NCI-H748 (cell line): Measurements from ENCODE around the gene FAM241B.
A peak's percentile ranks its signal among the peaks of the same experiment; 100 is the strongest.

Source experiments
- DNase-seq: peaks from one replicate; lab custom pipeline; 2025; ENCODE audit not compliant: unreplicated experiment; lab: John Stamatoyannopoulos, UW

Gene FAM241B

DNA sequence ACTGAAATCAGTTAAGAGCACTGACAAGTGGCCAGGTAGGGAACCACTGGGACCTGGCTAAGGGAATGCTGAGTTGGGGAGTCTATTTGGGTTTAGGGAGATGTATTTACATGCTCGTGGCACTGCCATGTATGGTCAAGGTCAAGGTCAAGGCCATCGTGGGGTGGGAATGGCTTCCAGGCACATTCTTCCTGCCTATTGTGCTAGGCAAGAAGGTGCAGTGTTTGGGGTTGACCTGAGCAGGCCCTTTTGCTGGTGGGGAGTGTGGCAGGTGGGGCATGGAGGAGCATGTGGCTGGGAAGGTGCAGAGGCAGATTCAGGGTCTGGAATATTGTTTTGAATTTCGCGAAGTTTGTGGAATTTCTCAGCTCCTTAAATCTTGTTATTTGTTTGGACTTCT is 17.8 kb downstream of the FAM241B start:
- no peak for DNase-seq

DNA sequence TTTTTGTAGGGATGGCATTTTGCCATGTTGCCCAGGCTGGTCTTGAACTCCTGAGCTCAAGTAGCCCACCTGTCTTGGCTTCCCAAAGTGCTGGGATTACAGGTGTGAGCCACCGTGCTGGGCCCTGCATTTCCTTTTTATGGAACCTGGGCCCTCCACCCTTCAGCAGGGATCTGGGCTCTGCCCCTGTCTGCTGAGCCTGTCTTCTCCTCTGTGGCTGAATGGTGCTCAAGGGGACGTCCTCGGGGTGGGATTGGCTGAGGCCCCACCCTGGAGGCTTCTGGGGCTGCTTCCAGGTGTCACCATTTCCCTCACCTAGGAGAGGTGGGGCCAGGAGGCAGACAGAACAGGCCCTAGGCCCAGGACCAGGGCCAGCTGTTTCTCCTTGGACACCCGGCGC is 18.4 kb downstream of the FAM241B start:
- no peak for DNase-seq

DNA sequence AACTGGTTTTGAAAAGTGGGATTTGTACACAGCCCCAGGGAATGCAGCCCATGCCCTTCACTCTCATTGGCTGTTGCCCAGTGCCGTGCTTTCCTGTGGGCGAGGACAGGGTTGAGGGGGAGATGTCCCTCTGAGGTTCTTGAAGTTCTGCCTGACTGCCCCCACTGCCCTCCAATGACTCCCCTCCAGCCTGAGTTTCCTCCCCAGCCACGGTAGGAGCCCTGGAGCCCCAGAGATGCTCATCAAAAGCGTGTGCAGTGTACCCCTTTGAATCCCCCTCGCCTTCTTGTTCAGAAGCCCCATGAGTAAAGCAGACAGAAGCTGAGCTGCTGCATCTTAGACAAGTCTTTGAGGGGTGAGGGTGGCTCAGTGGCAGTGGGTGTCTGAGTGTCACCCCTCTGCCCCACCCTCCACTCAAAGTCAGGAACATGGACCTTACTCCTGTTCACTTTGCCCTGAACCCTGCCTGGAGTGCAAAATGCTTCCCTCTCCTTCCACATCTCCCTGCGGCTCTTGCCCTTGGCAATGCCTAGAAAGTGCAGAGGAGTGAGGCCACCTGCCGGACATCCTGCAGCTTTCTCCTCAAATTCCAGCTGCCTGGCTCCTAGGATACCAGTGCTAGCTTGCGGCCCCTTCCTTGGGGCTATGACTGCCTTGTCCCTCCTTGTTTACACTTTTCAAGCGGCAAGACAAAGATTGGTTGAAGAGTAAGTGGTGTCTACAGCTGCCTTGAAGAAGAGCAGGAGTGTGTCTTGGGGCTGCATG is 19.9 kb downstream of the FAM241B start:
- DNase-seq, result no peak

DNA sequence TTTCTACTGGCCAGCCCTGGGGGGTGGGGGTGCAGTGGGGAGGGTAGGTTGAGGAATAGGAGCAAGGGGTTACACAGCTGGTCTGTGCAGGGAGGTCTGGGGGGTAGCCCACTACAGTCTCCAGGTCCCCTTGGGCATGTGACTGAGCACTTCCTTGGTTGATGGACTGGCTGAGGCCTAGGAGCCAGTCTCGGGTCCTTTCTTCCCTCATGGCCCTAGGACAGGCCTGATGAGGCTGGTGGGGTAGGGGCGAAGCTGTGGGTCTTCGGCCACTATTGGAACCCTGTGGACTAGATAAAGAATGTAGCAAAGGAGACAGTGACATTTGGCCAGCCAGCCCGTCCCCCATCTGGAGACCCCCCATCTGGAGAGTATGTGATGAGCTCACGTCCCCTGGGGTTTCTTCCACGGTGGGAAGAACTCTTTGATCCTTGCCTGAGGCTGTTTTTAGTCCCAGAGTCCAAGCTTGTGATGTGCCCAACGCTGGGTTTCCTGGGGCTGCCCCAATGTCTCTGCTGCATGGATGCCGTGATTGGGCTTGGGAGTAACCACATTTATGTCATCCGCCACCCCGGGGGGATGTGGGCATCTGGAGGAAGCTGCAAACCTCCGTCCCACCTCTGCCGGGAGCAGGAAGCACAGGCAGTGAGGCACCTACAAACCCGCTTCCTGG is 20.7 kb downstream of the FAM241B start:
- DNase-seq, result no peak

DNA sequence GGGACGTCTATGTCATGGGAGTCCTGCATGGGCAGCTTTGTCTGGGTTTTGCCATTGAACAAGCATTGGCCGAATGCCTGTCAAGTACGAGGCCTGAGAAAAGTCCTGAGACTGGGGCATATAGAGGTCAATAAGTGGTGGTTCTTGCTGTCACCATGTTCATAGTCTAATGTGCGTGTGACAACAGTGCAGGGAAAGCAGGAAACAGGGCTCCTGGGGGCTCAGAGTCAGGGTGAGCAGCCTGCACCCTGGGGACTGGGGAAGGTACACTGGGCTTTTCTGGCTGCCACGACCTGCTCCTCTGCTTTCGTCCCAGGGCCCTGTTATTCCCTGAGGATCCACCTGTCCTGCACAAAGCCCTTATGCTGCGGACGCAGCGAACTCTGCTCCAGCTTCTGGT is 21.3 kb downstream of the FAM241B start:
- DNase-seq, result no peak

DNA sequence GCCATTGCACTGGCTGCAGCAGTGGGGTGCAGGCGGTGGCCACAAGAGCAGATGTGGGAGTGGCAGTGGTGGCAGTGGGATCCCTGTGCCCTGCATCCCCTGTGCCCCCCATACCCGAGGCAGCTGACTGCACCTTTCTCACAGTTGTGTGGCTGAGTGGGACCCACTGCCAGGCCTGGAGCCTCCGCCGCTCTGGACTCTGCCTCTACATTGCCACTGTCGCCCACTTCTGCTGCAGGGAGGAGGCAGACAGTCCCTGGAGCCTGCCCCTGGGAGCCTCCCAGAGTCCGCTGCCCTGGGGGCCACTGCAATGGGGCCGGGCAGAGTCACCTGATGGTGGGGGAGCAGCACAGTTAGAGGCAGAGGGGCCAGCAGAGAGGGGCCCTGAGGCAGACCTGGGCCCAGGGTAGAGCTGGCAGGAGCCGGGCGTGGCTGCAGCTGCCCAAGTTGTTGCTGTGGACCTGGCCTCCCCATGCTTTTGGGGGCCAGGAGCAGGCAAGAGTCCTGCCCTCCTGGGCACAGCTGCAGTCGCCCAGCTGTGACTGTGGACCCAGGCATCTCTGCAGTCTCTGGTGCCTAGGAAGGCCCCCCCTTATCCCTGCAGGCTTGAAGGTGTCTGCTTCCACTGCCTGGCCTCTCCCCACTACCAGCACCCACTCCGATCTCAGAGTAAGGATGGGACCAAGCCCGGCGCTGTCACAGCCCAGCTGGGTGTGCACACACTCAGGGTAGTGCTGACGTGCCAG is 22.2 kb downstream of the FAM241B start:
- DNase-seq, result no peak

DNA sequence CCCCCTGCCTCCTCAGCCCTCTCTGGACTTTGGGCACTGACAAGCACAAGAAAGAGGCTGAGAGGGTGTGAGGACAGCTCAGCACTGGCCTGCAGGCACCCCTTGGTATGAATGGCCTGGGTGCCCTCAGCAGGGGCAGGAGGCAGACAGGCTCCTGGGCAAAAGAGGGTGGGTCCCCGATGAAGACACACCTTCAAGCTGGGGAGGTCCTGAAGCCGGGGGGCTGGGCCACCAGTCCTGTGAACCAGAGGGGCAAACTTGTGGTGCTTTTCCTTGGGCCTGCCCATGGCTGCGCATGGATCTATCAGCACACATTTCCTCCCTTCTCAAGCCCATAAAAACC is 22.8 kb downstream of the FAM241B start:
- no peak for DNase-seq

DNA sequence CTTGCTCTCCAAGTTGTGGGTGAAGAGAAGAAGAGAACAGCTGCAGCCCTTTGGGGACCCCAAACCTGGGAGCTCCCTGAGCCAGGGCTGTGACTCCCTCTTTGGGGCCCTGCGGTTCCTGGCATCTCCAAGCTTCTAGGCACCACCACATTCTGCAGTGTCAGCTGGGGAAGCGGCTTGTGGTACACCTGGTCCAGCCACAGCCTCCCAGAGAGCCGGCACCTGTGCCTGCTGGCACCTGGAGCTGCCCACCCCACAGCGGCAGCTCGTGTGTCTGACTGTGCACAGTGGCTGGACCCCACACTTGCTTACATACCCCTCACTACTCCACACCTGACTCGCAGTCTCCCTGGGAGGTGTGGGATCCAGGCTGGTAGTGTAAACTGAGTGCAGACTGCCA is 23.5 kb downstream of the FAM241B start:
- no peak for DNase-seq

DNA sequence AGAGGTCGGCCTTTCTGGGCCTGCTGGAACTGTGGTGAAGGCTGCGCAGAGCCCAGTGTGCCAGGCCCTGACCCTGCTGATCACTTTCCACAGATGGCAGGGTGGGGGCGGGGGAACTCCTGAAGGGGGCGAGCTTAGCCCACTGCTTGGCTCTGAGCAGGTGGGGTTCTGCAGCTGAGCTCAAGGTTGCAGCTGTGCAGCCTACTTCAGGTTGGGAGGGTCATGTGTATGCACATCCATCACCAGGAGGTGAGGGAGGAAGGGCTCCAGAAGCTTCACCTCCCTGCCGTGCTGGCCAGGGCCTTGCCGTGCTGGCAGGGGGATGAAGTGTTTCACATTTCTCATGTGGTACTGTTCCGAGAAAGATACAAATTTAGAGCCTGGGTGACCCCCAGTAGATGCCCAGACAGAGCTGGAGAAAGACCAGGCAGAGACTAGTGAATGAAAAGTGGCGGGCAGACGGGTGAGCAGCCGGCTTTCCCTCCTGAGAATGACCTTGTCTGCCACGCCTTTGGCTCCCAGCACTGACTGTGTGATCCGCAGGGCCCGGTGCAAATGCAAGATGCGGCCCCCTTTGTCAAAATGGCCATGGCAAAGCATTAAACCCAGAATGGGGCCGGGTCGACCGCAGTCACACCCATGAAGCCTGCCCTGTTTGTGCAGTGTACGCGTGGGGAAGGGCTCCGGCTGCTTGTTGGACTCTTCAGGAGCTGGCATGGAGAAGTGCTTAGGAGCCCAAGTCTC is 25.2 kb downstream of the FAM241B start:
- no peak for DNase-seq

DNA sequence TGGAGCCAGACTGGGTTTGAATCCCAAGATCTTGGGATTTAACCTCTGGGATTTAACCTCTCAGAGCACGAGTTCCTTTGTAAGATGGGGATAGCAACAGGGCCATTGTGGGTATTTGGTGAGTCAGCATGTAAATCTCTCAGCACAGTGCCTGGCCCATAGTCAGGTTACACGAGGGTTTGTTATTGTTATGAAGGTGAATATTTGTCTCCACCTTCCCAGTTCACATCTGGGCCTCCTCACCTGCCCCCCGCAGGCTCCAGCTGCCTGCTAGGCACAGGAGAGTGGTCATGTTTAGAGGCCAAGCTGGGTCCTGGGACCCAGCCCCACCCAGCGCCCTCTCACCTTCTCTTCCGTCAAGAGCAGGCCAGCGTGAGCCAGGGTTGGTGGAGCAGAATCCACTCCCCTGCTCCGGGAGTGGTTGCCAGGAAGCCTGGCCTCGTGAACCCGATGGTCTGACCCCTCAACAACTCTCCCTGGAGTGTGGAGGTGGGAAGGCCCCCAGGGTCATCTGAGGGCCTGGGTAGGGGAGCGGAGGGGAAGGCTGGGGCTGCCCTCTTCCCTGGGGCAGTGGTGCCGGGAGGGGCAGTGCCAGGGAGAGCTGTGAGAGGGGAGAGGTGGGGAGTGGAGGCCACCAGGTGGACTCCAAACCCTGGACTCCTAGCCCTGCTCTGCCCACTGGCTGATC is 26.0 kb downstream of the FAM241B start:
- no peak for DNase-seq

DNA sequence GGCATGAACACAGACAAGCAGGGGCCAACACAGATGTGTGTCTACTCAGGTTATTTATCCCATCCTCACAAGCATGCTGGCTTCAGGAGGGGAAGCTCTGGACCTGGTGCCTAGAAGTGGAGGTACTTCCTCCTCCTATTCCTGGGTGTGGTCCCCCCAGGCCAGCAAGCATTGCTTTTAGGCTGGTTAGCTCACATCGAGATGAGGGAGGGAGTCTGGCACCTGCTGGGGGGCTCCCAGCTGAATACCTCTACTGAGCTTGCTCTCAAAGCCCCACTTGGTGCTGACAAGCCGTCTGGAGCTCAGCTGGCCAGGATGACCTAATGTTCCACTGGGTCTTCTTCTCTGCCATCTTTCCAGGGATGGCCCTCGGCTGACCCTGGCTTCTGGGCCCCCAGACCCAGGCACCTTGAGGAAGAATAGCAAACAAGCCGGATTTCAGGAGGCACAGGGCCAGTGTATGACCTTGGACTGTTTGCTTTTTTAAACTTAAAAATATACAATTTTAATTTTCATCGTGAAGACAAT is 26.8 kb downstream of the FAM241B start:
- DNase-seq, result no peak

DNA sequence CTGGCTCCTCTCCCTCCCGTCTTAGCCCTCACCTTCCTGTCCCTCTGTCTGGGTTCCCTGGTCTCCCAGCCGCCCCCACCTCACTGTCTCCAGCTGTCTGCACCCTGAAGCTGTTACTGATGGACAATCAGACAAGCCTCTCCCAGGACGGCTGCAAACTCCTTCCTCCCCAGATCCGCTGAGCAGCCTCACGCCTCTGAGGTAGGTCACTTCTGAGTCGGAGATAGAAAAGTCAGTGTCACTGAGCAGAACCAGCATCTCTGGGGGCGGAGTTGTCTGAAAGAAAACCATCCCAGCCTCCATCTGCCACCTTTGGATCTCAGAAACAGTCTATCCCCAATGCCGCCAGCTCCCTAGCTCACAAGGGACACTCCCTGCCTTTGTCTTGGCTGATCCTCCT is 27.4 kb downstream of the FAM241B start:
- DNase-seq, result no peak

DNA sequence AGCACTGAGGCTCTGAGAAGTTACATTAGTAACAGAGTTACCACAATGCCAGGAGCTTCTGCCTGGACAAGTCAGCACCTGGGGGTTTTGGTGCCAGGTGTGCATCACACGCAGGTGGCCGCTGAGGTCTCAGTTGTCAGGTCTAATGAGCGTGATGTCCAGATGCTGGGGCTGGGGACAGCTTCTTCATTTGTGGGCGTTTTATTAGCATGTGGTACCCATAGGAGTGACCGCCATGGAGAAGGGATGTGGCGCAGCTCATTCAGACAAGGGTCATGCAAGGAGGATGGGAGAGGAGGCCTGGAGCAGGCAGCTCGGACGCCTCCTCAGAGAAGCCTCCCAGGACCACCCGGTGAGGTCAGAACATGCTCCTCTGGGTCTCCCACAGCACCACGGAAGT is 27.8 kb downstream of the FAM241B start:
- no peak for DNase-seq

DNA sequence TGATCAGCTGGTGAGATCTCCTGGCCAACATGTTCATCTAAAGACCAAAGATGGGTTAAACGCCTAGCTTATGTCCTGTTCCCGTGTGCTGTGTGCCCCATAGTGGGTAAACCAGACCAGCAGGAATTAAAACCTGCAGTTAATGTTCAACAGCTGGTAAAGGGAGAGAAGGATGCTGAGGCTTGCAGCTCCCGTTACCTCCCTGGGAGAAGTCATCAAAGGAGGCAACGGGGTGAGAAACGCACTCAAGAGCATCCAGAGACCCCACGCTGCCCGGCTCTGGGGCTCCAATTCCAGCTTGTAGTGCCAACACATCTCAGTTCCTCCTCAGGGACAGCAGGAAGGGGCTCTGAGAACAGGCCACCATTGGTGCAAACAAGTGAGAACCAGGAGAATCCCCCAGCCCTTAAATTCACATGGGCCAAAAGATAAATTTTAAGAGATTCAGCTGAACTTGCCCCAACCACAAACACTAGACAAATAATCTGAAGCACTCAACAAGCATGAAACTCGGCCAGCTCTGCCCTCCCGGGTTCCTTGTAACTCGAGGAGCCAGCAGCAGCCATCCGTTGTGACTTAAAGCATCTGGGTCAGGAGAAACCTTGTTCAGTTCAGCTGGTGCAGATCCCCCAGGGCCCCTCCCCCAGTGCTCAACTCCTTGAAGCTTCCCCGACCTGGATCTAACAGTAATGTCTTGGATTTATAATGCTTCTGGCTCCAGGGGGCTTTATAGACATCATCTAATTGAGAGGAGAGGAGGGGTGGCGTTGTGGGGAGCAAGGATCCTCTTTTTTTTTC is 29.4 kb downstream of the FAM241B start:
- DNase-seq, result no peak

DNA sequence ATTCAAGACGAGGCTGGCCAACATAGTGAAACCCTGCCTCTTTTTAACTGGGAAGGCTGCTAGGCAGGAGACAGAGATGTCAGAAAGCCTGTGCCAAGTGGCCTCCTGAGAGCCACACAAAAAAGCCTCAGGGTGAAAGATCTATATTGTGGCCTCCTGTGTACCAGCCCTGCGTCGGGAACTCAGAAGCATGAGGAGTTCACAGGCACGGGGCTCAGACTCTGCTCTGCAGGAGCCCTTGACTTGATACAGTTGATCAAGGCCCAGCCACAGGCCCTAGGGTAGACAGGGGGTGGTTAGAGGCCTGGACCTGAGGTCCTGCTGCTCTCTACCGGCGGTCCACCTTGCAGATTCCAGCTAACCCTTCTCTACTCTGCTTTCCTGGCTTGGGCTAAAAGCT is 30.2 kb downstream of the FAM241B start:
- no peak for DNase-seq

DNA sequence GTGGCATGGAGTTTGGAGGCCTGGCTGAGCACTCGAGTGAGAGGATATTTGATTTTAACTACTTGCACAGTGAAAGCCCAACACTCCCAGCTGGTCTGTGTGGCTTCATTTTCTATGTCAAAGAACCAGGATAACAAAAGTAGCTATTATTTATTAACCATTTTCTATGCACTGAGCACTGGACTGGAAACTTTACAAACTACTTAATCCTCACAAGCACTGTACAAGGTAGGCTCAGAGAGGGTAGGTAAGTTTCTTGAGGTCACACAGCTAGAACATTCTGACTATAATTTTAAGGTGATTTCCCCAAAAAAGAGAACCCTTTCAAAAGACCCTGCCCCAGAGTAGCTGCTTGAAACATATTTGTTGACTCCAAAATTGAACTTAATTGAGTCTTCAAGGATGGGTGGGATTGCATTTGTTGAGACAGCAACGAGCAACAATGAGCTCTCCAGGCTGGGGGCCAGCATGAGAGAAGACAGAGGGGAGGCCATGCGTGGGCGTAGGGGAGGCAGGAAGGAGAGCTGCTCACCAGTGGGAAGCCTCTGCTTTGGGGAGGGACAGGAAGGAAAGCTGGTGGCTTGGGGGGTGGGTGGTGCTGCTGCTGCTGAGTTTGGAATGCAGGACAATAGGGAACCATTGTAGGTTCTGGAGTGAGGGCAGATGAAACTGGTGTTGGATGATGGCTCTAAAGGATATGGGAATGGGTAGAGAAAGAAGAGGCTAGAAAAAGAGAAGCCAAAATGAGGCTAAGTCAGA is 31.5 kb downstream of the FAM241B start:
- DNase-seq, result no peak

DNA sequence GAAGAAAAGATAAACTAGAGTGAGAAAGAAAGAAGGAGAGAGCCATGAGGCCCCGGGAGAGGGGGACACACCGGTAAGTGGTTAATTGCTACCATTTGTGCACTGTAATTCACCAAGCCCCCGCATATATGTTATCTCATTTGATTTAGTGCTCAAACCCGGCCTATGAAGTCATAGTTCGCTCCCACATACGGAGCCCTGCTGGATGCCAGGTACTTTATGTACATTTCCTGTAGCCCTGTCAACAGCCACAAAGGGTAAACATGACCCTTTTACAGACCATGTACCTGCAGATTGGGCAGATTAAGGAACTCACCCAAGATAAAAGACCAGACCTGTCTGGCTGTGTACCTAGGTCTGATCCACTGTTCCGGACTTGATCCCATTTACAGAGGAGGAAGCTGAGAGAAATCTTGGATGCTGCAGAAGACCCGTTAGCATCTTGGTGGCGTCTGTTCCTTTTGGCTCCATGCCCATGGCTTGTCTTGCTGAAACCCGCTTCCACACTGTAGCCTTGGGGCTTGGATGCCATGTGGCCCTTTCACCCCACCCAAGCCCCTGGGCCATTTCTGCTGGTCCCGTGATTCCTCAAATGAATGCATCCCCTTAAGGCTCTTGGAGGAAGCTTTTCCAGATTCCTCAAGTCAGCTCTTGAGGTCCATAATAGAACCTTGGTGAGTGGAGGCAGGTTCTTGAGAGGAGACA is 32.3 kb downstream of the FAM241B start:
- peak; percentile 27 for DNase-seq

DNA sequence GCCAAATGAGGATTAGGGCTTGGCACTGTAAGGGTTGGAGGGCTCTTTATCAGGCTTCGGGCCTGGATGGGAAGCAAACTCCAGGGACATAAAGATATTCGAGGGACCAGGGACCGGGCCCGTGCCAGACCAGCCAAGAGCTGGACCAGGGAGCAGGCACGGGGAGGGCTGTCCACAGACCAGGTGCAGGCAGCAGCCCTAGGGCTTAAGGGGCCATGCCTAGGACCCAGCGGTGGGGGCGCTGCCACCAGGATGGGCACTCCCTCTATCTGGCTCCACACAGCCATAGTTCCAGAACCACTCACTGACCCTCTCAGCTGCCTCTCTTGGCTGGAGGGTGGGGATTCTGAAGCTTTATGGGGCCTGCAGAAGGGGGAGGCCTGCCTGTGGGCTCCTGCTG is 32.9 kb downstream of the FAM241B start:
- DNase-seq, result no peak
